ENCODE measurements around the gene DAPP1. TPM values are rescaled to one million over a fixed set of nuclear protein-coding genes. Genes with fewer than 3 reads are reported as not detected.

DAPP1 gene
- total RNA-seq, 1 experiment from 2014 or later, result not detected

DNA sequence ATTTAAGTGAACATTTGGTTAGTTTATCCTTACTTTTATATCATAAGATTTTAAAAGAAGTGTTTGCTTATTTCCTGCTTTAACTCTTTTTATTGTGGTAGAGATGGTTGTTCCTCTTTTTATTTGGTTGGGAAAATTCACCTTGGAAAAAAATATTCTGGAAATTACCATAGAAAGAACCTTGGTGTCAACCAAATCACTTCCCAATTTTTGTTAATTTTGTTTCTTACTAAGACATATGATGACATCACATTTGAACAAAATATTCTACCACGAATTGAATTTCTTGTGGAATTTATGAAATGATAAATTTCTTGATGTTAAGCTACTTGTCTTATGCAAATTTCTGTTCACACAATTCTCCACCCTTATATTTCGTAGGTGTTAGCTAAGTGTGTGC, 43.9 kb downstream of the DAPP1 start (continued):
- TF ChIP-seq IRF2 (CRISPR knock-in tag; IDR thresholded peaks at IDR 0.05; ENCODE audit: borderline replicate concordance, low read depth), result no peak
- TF ChIP-seq, protein P1, sequence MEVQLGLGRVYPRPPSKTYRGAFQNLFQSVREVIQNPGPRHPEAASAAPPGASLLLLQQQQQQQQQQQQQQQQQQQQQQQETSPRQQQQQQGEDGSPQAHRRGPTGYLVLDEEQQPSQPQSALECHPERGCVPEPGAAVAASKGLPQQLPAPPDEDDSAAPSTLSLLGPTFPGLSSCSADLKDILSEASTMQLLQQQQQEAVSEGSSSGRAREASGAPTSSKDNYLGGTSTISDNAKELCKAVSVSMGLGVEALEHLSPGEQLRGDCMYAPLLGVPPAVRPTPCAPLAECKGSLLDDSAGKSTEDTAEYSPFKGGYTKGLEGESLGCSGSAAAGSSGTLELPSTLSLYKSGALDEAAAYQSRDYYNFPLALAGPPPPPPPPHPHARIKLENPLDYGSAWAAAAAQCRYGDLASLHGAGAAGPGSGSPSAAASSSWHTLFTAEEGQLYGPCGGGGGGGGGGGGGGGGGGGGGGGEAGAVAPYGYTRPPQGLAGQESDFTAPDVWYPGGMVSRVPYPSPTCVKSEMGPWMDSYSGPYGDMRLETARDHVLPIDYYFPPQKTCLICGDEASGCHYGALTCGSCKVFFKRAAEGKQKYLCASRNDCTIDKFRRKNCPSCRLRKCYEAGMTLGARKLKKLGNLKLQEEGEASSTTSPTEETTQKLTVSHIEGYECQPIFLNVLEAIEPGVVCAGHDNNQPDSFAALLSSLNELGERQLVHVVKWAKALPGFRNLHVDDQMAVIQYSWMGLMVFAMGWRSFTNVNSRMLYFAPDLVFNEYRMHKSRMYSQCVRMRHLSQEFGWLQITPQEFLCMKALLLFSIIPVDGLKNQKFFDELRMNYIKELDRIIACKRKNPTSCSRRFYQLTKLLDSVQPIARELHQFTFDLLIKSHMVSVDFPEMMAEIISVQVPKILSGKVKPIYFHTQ (CRISPR knock-in tag; IDR thresholded peaks at IDR 0.05), result no peak
- TF ChIP-seq GRHL2 (CRISPR knock-in tag; IDR thresholded peaks at IDR 0.05; ENCODE audit: insufficient replicate concordance, severe bottlenecking), result no peak
- no peak for TF ChIP-seq CREM (CRISPR knock-in tag; IDR thresholded peaks at IDR 0.05)
- no peak for TF ChIP-seq SMAD3 (CRISPR knock-in tag; IDR thresholded peaks at IDR 0.05; ENCODE audit: borderline replicate concordance)
- TF ChIP-seq FOXP1 (CRISPR knock-in tag; IDR thresholded peaks at IDR 0.05; ENCODE audit: borderline replicate concordance), result no peak
- no peak for TF ChIP-seq OVOL2 (CRISPR knock-in tag; IDR thresholded peaks at IDR 0.05; ENCODE audit: borderline replicate concordance)
- TF ChIP-seq, protein P2, sequence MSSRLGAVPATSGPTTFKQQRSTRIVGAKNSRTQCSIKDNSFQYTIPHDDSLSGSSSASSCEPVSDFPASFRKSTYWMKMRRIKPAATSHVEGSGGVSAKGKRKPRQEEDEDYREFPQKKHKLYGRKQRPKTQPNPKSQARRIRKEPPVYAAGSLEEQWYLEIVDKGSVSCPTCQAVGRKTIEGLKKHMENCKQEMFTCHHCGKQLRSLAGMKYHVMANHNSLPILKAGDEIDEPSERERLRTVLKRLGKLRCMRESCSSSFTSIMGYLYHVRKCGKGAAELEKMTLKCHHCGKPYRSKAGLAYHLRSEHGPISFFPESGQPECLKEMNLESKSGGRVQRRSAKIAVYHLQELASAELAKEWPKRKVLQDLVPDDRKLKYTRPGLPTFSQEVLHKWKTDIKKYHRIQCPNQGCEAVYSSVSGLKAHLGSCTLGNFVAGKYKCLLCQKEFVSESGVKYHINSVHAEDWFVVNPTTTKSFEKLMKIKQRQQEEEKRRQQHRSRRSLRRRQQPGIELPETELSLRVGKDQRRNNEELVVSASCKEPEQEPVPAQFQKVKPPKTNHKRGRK (CRISPR knock-in tag; IDR thresholded peaks at IDR 0.05; ENCODE audit: borderline replicate concordance), result no peak
- TF ChIP-seq PRRX2 (CRISPR knock-in tag; IDR thresholded peaks at IDR 0.05), result no peak
- TF ChIP-seq, protein P3, sequence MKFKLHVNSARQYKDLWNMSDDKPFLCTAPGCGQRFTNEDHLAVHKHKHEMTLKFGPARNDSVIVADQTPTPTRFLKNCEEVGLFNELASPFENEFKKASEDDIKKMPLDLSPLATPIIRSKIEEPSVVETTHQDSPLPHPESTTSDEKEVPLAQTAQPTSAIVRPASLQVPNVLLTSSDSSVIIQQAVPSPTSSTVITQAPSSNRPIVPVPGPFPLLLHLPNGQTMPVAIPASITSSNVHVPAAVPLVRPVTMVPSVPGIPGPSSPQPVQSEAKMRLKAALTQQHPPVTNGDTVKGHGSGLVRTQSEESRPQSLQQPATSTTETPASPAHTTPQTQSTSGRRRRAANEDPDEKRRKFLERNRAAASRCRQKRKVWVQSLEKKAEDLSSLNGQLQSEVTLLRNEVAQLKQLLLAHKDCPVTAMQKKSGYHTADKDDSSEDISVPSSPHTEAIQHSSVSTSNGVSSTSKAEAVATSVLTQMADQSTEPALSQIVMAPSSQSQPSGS (CRISPR knock-in tag; IDR thresholded peaks at IDR 0.05; ENCODE audit: borderline replicate concordance, low read depth), result no peak
- no peak for TF ChIP-seq RELA (CRISPR knock-in tag; IDR thresholded peaks at IDR 0.05; ENCODE audit: borderline replicate concordance)

DNA sequence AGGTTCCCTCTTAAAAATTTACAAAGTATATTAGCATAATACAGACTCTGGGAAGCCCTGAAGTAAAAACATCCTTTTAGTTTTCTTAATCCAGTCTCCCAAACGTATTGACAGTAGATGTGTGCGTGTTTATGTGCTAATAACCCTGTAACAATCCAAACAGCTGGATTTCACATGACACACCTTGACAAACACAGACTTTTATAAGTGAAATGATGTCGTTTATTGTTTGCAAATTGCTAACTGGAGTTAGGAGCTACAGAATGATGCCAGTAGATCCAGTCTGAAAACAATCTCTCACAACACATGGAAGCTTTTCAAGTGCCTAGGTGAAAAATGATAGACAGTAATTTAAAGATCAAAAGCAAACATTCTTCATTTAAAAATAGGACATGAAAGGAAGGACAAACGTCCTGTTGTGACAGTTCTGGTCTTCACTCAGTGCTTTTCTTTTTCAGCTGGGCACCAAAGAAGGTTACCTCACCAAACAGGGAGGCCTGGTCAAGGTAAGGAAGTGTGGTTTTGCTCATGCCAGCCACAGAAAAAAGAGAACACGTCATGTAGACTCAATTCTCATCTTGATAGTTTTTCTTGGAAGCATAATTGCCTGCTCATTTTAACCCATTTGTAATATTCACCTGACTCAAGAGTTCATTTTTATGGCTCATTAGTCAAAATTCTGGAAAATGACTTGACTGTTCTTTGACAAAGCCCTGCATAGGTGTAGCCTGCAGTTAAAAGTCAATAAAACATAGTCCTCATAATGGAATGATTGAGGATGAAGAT, 44.7 kb downstream of the DAPP1 start:
- ATAC-seq, result no peak
- ChIA-PET CTCF (no interaction called here), POLR2A (no interaction called here)
- Mint-ChIP-seq H3K27me3 (ENCODE audit: low read depth) (no peaks in the 10 kb centered on the region), H3K27ac (no peak overlapping the region), H3K4me1 (peaks cover 7% of the 10 kb centered on the region), H3K4me3 (no peak overlapping the region), H3K36me3 (no peaks in the 10 kb centered on the region), H3K9me3 (no peaks in the 10 kb centered on the region)
- no peak for DNase-seq (ENCODE audit: low spot score)
- TF ChIP-seq RORB (CRISPR knock-in tag; IDR thresholded peaks at IDR 0.05) (no peak), TCF7 (CRISPR knock-in tag; IDR thresholded peaks at IDR 0.05; ENCODE audit: low read depth) (no peak), ZNF138 (CRISPR knock-in tag; conservative IDR thresholded peaks at IDR 0.05) (no peak), ESRRA (CRISPR knock-in tag; IDR thresholded peaks at IDR 0.05; ENCODE audit: borderline replicate concordance) (no peak), IRF2 (CRISPR knock-in tag; IDR thresholded peaks at IDR 0.05; ENCODE audit: borderline replicate concordance, low read depth) (no peak)
- TF ChIP-seq, protein P4, sequence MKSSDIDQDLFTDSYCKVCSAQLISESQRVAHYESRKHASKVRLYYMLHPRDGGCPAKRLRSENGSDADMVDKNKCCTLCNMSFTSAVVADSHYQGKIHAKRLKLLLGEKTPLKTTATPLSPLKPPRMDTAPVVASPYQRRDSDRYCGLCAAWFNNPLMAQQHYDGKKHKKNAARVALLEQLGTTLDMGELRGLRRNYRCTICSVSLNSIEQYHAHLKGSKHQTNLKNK (CRISPR knock-in tag; IDR thresholded peaks at IDR 0.05), result no peak
- TF ChIP-seq, protein P5, sequence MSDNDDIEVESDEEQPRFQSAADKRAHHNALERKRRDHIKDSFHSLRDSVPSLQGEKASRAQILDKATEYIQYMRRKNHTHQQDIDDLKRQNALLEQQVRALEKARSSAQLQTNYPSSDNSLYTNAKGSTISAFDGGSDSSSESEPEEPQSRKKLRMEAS (CRISPR knock-in tag; IDR thresholded peaks at IDR 0.05), result no peak
- TF ChIP-seq, protein P6, sequence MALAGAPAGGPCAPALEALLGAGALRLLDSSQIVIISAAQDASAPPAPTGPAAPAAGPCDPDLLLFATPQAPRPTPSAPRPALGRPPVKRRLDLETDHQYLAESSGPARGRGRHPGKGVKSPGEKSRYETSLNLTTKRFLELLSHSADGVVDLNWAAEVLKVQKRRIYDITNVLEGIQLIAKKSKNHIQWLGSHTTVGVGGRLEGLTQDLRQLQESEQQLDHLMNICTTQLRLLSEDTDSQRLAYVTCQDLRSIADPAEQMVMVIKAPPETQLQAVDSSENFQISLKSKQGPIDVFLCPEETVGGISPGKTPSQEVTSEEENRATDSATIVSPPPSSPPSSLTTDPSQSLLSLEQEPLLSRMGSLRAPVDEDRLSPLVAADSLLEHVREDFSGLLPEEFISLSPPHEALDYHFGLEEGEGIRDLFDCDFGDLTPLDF (CRISPR knock-in tag; IDR thresholded peaks at IDR 0.05), result no peak
- TF ChIP-seq, protein P7, sequence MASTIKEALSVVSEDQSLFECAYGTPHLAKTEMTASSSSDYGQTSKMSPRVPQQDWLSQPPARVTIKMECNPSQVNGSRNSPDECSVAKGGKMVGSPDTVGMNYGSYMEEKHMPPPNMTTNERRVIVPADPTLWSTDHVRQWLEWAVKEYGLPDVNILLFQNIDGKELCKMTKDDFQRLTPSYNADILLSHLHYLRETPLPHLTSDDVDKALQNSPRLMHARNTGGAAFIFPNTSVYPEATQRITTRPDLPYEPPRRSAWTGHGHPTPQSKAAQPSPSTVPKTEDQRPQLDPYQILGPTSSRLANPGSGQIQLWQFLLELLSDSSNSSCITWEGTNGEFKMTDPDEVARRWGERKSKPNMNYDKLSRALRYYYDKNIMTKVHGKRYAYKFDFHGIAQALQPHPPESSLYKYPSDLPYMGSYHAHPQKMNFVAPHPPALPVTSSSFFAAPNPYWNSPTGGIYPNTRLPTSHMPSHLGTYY (CRISPR knock-in tag; IDR thresholded peaks at IDR 0.05), result no peak
- TF ChIP-seq, protein P8, sequence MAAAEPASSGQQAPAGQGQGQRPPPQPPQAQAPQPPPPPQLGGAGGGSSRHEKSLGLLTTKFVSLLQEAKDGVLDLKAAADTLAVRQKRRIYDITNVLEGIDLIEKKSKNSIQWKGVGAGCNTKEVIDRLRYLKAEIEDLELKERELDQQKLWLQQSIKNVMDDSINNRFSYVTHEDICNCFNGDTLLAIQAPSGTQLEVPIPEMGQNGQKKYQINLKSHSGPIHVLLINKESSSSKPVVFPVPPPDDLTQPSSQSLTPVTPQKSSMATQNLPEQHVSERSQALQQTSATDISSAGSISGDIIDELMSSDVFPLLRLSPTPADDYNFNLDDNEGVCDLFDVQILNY (CRISPR knock-in tag; IDR thresholded peaks at IDR 0.05), result no peak
